ENCODE measurements around the gene OR1D5. TPM values are rescaled to one million over a fixed set of nuclear protein-coding genes. Genes with fewer than 3 reads are reported as not detected.

Gene OR1D5
- polyA plus RNA-seq, 2 of the 4 experiments (the other 2 are of a cell fraction), result not detected

GRCh38 chr17:3027786-3028532, 35.4 kb downstream of the OR1D5 start:
- H3K9me3 ChIP-seq, result peaks cover 17% of the 10 kb centered on the region; the same call in 2 of the 3 replicates
- ChIA-PET POLR2A (no interaction called here), CTCF (interaction anchor here (2.7 to 3.0 kb wide), 2 partner anchors 15 to 180 kb away, joined by 12 to 20 read pairs; no protein-coding TSS in a partner anchor)
- FAIRE-seq, result no peak
- H3K4me1 ChIP-seq, result no peaks in the 10 kb centered on the region
- DNase-seq (ENCODE audit: low read depth in 1 of 2, low spot score in 1 of 2), result no peak
- ATAC-seq, result no peak; a peak in 1 of 6 replicates
- no peak overlapping the region for H3K27ac ChIP-seq
- H3K4me2 ChIP-seq, result no peak overlapping the region
- TF ChIP-seq EP300 (IDR thresholded peaks at IDR 0.05) (no peak), MYC (IDR thresholded peaks at IDR 0.05; ENCODE audit: borderline replicate concordance, low read length) (no peak), RARB (CRISPR knock-in tag; IDR thresholded peaks at IDR 0.05) (no peak), MAX (IDR thresholded peaks at IDR 0.05) (no peak), E2F6 (IDR thresholded peaks at IDR 0.05; ENCODE audit: borderline replicate concordance, low read depth) (no peak), USF2 (IDR thresholded peaks at IDR 0.05) (no peak), NR3C1 (IDR thresholded peaks at IDR 0.05) (no peak), HDAC2 (IDR thresholded peaks at IDR 0.05) (no peak), CHD2 (IDR thresholded peaks at IDR 0.05; ENCODE audit: low read length, partially characterized antibody) (no peak), TFCP2L1 (CRISPR knock-in tag; IDR thresholded peaks at IDR 0.05) (no peak), ZSCAN20 (CRISPR knock-in tag; IDR thresholded peaks at IDR 0.05) (no peak), HES2 (IDR thresholded peaks at IDR 0.05) (no peak), GATA3 (IDR thresholded peaks at IDR 0.05; ENCODE audit: borderline replicate concordance) (no peak), NPAS2 (CRISPR knock-in tag; IDR thresholded peaks at IDR 0.05; ENCODE audit: borderline replicate concordance) (no peak), SMC3 (IDR thresholded peaks at IDR 0.05) (no peak), TP53 (CRISPR knock-in tag; IDR thresholded peaks at IDR 0.05) (no peak), CBX2 (IDR thresholded peaks at IDR 0.05; ENCODE audit: borderline replicate concordance, low read depth) (no peak)
- no peak overlapping the region for H3K4me3 ChIP-seq
- WGBS (ENCODE audit: missing lambda C conversion rate), result 84% methylated on average over 18 of the region's 18 CpGs

GRCh38 chr17:3026856-3027751, 36.3 kb downstream of the OR1D5 start:
- Histone ChIP-seq H3K9me3 (peaks cover 26% of the 10 kb centered on the region; the same call in 2 of the 3 replicates), H3K27ac (no peak overlapping the region), H3K4me1 (no peaks in the 10 kb centered on the region), H3K4me3 (no peak overlapping the region), H3K4me2 (no peak overlapping the region)
- CTCF ChIA-PET, result interaction anchor here (0.8 to 3.0 kb wide), 7 partner anchors 14 to 201 kb away, joined by 3 to 20 read pairs (median 4); no protein-coding TSS in a partner anchor
- WGBS (ENCODE audit: missing lambda C conversion rate), result 88% methylated on average over 31 of the region's 31 CpGs
- POLR2A ChIA-PET, result no interaction called here
- ATAC-seq (peak; percentile 40 to 49; a peak in 4 of 6 replicates), FAIRE-seq (no peak), DNase-seq (ENCODE audit: low read depth in 1 of 2, low spot score in 1 of 2) (no peak)
- no peak for TF ChIP-seq ELK1 (IDR thresholded peaks at IDR 0.05; ENCODE audit: low read depth, low read length)
- no peak for TF ChIP-seq CEBPB (IDR thresholded peaks at IDR 0.05)
- no peak for TF ChIP-seq REST (IDR thresholded peaks at IDR 0.05)
- no peak for TF ChIP-seq TFCP2L1 (CRISPR knock-in tag; IDR thresholded peaks at IDR 0.05)
- no peak for TF ChIP-seq GATA3 (IDR thresholded peaks at IDR 0.05; ENCODE audit: borderline replicate concordance)
- TF ChIP-seq RCOR1 (IDR thresholded peaks at IDR 0.05; ENCODE audit: low read depth, low read length), result no peak
- TF ChIP-seq MAX (IDR thresholded peaks at IDR 0.05), result no peak
